Ureter (tissue), 1 donor: ENCODE results near the gene OTOGL. TPM values are rescaled to one million over a fixed set of nuclear protein-coding genes. Genes with fewer than 3 reads are reported as not detected.
"Not testable (repeated sequence)": the region's sequence is repeated elsewhere in the genome, so short reads cannot be mapped to it uniquely, and the experiment has no call there.

Experiments
- DNase-seq: peaks from one replicate; pipeline ENCODE4 v3.0.0-alpha.2; 2020; ENCODE audit warnings: low spot score
- total RNA-seq: library from RNA; stranded (reverse); gene quantifications from one replicate; pipeline ENCODE4 v1.2.4, GENCODE V29; 2023
- donor health status: DM: yes; HTN: yes; CAD: no.

Gene OTOGL
- total RNA-seq, 1 donor from 2014 or later = 0.57 TPM

GRCh38 chr12:80226576-80226975 lies 127.2 kb downstream of the OTOGL start:
- no peak for DNase-seq

- DNase-seq = not testable (repeated sequence)
These were observed 128.6 kb downstream of the OTOGL start for GRCh38 chr12:80227904-80228303.

GRCh38 chr12:80230068-80230467 lies 130.7 kb downstream of the OTOGL start:
- no peak for DNase-seq

GRCh38 chr12:80232837-80233236 lies 133.5 kb downstream of the OTOGL start:
- DNase-seq = no peak

GRCh38 chr12:80233926-80234325 lies 134.6 kb downstream of the OTOGL start:
- no peak for DNase-seq

- no peak for DNase-seq
These were observed 135.3 kb downstream of the OTOGL start for GRCh38 chr12:80234667-80235066.

- no peak for DNase-seq
These were observed 136.6 kb downstream of the OTOGL start for GRCh38 chr12:80235944-80236343.

- DNase-seq = no peak
These were observed 140.5 kb downstream of the OTOGL start for GRCh38 chr12:80239867-80240266.

- DNase-seq = no peak
These were observed 142.4 kb downstream of the OTOGL start for GRCh38 chr12:80241576-80242273.

GRCh38 chr12:80242321-80242720 lies 143.0 kb downstream of the OTOGL start:
- no peak for DNase-seq

- not testable (repeated sequence) for DNase-seq
These were observed 150.2 kb downstream of the OTOGL start for GRCh38 chr12:80249581-80249980.

- no peak for DNase-seq
These were observed 158.6 kb downstream of the OTOGL start for GRCh38 chr12:80257920-80258319.

GRCh38 chr12:80260269-80260668 lies 160.9 kb downstream of the OTOGL start:
- DNase-seq = no peak

- DNase-seq = no peak
These were observed 162.1 kb downstream of the OTOGL start for GRCh38 chr12:80261403-80261802.

- DNase-seq = no peak
These were observed 163.0 kb downstream of the OTOGL start for GRCh38 chr12:80262346-80262745.

GRCh38 chr12:80262771-80263170 lies 163.4 kb downstream of the OTOGL start:
- no peak for DNase-seq

GRCh38 chr12:80264386-80264785 lies 165.0 kb downstream of the OTOGL start:
- no peak for DNase-seq

- DNase-seq = no peak
These were observed 165.6 kb downstream of the OTOGL start for GRCh38 chr12:80264891-80265290.

- no peak for DNase-seq
These were observed 169.8 kb downstream of the OTOGL start for GRCh38 chr12:80268924-80269749.

GRCh38 chr12:80269803-80270552 lies 170.6 kb downstream of the OTOGL start:
- no peak for DNase-seq

- no peak for DNase-seq
These were observed 172.4 kb downstream of the OTOGL start for GRCh38 chr12:80271780-80272179.

GRCh38 chr12:80272387-80272915 lies 173.1 kb downstream of the OTOGL start:
- no peak for DNase-seq
